Measurements from ENCODE around the gene DLGAP4. TPM values are rescaled to one million over a fixed set of nuclear protein-coding genes. Genes with fewer than 3 reads are reported as not detected.
"Not testable (repeated sequence)": the region's sequence is repeated elsewhere in the genome, so short reads cannot be mapped to it uniquely, and the experiment has no call there.

DLGAP4 gene
- total RNA-seq, 4 donors from 2014 or later: 33.5 to 159 (median 56.6) TPM

DNA sequence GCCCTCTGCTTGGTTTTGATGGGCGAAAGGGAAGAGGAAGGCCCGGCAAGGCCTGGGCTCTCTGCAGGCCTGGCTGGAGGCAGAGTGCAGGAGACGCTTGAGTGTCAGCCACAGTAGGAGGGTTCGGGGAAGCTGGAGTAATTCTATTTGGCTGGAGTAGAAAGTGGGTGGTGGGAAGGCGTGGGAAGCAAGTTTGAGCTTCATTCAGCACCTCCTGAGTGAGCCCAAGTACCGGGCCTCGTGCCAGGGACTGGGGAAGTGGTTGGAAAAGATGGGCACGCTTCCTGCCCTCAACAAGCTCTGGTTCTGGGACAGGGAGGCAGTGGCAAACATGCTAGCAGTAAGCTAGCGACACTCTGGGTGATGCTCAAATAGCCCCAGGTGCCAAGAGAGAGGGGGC lies 72.5 kb downstream of the DLGAP4 start:
- no peak for DNase-seq
- intact Hi-C loops (cut with DNase I; ENCODE audit: low total_unique reads): no loop called here
- Histone ChIP-seq H3K27me3 (peaks cover 17% of the 10 kb centered on the region), H3K9me3 (no peaks in the 10 kb centered on the region), H3K36me3 (no peaks in the 10 kb centered on the region), H3K4me1 (no peaks in the 10 kb centered on the region), H3K27ac (no peak overlapping the region), H3K4me3 (no peak overlapping the region)
- 64 to 100% methylated on average over 1 to 9 of the region's 9 CpGs for WGBS, 2 donors (ENCODE audit: low coverage in 1 of 2)
- in situ Hi-C loops (cut with MboI; ENCODE audit: low pct_ligation_motif_present in 1 of 4, low pct_unique_long_range_greater_than_20kb in 1 of 4, low sequenced_read_pairs in 3 of 4): no loop called here
- TF ChIP-seq CTCF (IDR thresholded peaks at IDR 0.05): no peak
- no peak for TF ChIP-seq POLR2A (IDR thresholded peaks at IDR 0.05)
- no peak for TF ChIP-seq POLR2AphosphoS5 (IDR thresholded peaks at IDR 0.05)
- no peak for TF ChIP-seq EP300 (IDR thresholded peaks at IDR 0.05; ENCODE audit: low read depth)

DNA sequence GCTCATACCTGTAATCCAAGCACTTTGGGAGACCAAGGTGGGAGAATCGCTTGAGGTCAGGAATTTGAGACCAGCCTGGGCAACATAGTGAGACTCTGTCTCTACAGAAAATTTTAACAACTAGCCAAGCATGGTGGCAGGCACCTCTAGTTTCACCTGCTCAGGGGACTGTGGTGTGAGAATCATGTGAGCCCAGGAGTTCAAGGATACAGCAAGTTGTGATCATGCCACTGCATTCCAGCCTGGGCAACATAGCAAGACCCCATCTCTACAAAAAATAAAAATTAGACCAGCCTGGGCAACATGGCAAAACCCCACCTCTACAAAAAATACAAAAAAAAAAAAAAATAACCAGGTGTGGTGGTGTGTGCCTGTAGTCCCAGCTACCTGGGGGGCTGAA lies 73.8 kb downstream of the DLGAP4 start:
- H3K27ac ChIP-seq; H3K9me3 ChIP-seq; H3K4me1 ChIP-seq; H3K36me3 ChIP-seq; H3K4me3 ChIP-seq; DNase-seq; in situ Hi-C loops (cut with MboI; ENCODE audit: low pct_ligation_motif_present in 1 of 4, low pct_unique_long_range_greater_than_20kb in 1 of 4, low sequenced_read_pairs in 3 of 4); intact Hi-C loops (cut with DNase I; ENCODE audit: low total_unique reads): not testable (repeated sequence)
- WGBS, 2 donors (ENCODE audit: low coverage in 1 of 2): 80 to 89% methylated on average over 1 of the region's 1 CpG
- H3K27me3 ChIP-seq: peaks cover 10% of the 10 kb centered on the region

DNA sequence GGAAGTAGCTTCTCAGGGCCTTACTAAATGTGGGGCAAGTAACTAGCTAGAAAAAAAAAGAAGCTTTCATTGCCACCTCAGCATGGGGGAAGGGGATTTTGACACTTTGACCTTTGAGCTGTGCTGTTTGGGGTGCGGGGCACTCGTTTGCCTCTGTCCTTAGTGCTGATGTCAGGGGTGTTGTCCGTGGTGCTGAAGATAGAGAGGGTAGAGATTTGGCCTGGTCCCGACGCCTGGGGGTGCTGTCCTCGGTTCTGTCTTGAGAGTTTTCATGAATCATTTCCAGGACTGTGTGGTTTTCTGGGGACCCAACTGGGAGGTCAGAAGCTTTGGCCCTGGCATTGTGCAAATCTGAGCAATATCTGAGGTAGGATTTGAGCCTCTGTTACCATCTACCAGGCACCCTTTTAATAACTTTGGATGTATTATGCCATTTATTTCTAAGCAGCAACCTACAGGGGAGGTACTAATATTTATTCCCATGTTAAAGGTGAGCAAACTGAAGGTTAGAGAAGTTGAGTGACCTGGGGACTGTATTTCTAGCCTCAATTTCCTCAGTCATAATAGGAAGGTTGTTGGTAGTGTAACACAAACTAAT lies 78.0 kb downstream of the DLGAP4 start:
- 4% methylated on average over 6 of the region's 6 CpGs; no CpG with 5 or more reads in 1 of the 2 donors for WGBS, 2 donors (ENCODE audit: low coverage in 1 of 2)
- in situ Hi-C loops (cut with MboI; ENCODE audit: low pct_ligation_motif_present in 1 of 4, low pct_unique_long_range_greater_than_20kb in 1 of 4, low sequenced_read_pairs in 3 of 4): no loop called here
- intact Hi-C loops (cut with DNase I; ENCODE audit: low total_unique reads): no loop called here
- H3K9me3 ChIP-seq: no peaks in the 10 kb centered on the region
- no peaks in the 10 kb centered on the region for H3K4me1 ChIP-seq
- H3K36me3 ChIP-seq: no peaks in the 10 kb centered on the region
- DNase-seq: no peak
- TF ChIP-seq POLR2A (IDR thresholded peaks at IDR 0.05): no peak
- TF ChIP-seq EP300 (IDR thresholded peaks at IDR 0.05; ENCODE audit: low read depth): no peak
- no peak for TF ChIP-seq POLR2AphosphoS5 (IDR thresholded peaks at IDR 0.05)
- TF ChIP-seq CTCF (IDR thresholded peaks at IDR 0.05): no peak
- no peaks in the 10 kb centered on the region for H3K27me3 ChIP-seq
- no peak overlapping the region for H3K27ac ChIP-seq
- no peak overlapping the region for H3K4me3 ChIP-seq

- intact Hi-C loops (cut with DNase I; ENCODE audit: low total_unique reads) (no loop called here), in situ Hi-C loops (cut with MboI; ENCODE audit: low pct_ligation_motif_present in 1 of 4, low pct_unique_long_range_greater_than_20kb in 1 of 4, low sequenced_read_pairs in 3 of 4) (no loop called here)
- no peak overlapping the region for H3K27ac ChIP-seq
- H3K9me3 ChIP-seq: no peaks in the 10 kb centered on the region
- WGBS, 2 donors (ENCODE audit: low coverage in 1 of 2): 55 to 81% methylated on average over 2 to 3 of the region's 3 CpGs
- H3K4me1 ChIP-seq: no peaks in the 10 kb centered on the region
- H3K36me3 ChIP-seq: no peaks in the 10 kb centered on the region
- no peak overlapping the region for H3K4me3 ChIP-seq
- no peak for DNase-seq
- TF ChIP-seq POLR2AphosphoS5 (IDR thresholded peaks at IDR 0.05) (no peak), EP300 (IDR thresholded peaks at IDR 0.05; ENCODE audit: low read depth) (no peak), POLR2A (IDR thresholded peaks at IDR 0.05) (no peak), CTCF (IDR thresholded peaks at IDR 0.05) (no peak)
- no peaks in the 10 kb centered on the region for H3K27me3 ChIP-seq
These were observed 79.4 kb downstream of the DLGAP4 start for GRCh38 chr20:36385503-36385902.

DNA sequence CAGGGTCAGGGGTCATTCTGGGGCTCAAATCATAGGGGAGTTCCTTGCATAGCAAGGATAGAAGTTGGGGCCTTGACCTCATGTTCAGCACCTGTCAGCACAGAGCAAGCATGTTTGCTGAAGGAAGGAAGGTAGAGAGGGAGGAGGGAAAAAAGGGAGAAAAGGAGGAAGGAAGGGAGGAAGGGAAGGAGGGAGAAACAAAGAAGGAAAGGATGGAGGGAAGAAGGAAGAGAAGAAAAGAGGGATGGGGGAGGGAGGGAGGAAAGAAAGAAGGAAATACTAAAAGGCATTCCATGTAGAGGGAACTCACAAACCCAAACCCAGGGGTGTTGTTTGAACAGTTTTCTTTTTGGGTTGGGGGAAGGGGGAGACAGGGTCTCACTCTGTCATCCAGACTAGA lies 80.1 kb downstream of the DLGAP4 start:
- Histone ChIP-seq H3K9me3 (no peaks in the 10 kb centered on the region), H3K4me3 (no peak overlapping the region), H3K4me1 (no peaks in the 10 kb centered on the region), H3K36me3 (no peaks in the 10 kb centered on the region), H3K27ac (no peak overlapping the region), H3K27me3 (no peaks in the 10 kb centered on the region)
- in situ Hi-C loops (cut with MboI; ENCODE audit: low pct_ligation_motif_present in 1 of 4, low pct_unique_long_range_greater_than_20kb in 1 of 4, low sequenced_read_pairs in 3 of 4): no loop called here
- TF ChIP-seq EP300 (IDR thresholded peaks at IDR 0.05; ENCODE audit: low read depth): no peak
- no peak for TF ChIP-seq POLR2A (IDR thresholded peaks at IDR 0.05)
- no peak for TF ChIP-seq POLR2AphosphoS5 (IDR thresholded peaks at IDR 0.05)
- TF ChIP-seq CTCF (IDR thresholded peaks at IDR 0.05): no peak
- intact Hi-C loops (cut with DNase I; ENCODE audit: low total_unique reads): no loop called here
- no peak for DNase-seq
